Glutamatergic neuron (in vitro differentiated cells): ENCODE results near the gene CPS1. TPM values are rescaled to one million over a fixed set of nuclear protein-coding genes. Genes with fewer than 3 reads are reported as not detected.

ENCODE experiments used
- DNase-seq: peaks from one replicate; pipeline ENCODE4 v3.0.0; 2022
- H3K27ac Mint-ChIP-seq: one replicate; pipeline ENCODE4 v1.8.0; 2020; ENCODE audit warnings: mild to moderate bottlenecking, mixed read lengths, inconsistent platforms; ENCODE audit not compliant: unreplicated experiment
- H3K27me3 Mint-ChIP-seq: one replicate; pipeline ENCODE4 v1.8.0; 2020; ENCODE audit warnings: mild to moderate bottlenecking, moderate library complexity, mixed read lengths, inconsistent platforms; ENCODE audit not compliant: unreplicated experiment
- H3K36me3 Mint-ChIP-seq: one replicate; pipeline ENCODE4 v1.8.0; 2020; ENCODE audit warnings: mild to moderate bottlenecking, mixed read lengths, inconsistent platforms; ENCODE audit not compliant: unreplicated experiment
- H3K4me1 Mint-ChIP-seq: one replicate; pipeline ENCODE4 v1.8.0; 2020; ENCODE audit warnings: mild to moderate bottlenecking, low read depth, mixed read lengths, inconsistent platforms; ENCODE audit not compliant: unreplicated experiment
- H3K4me3 Mint-ChIP-seq: one replicate; pipeline ENCODE4 v1.8.0; 2020; ENCODE audit warnings: mild to moderate bottlenecking, mixed read lengths, inconsistent platforms; ENCODE audit not compliant: unreplicated experiment
- H3K9me3 Mint-ChIP-seq: one replicate; pipeline ENCODE4 v1.8.0; 2020; ENCODE audit warnings: mild to moderate bottlenecking, moderate library complexity, mixed read lengths, inconsistent platforms; ENCODE audit not compliant: unreplicated experiment
- total RNA-seq: library from RNA; stranded (reverse); fragmentation: NEBNext Ultra II Directional; extraction: Animal tissue kit (Norgen Biotek cat#: 25700); gene quantifications from one replicate; pipeline ENCODE4 v1.2.1, GENCODE V29; 2021; ENCODE audit not compliant: unreplicated experiment
- TF ChIP-seq, protein P1 (sequence below): fragments of 200-600 bp; sonication (generic); IDR thresholded peaks from one replicate; pipeline ENCODE4 v1.5.0; 2021; ENCODE audit not compliant: partially characterized antibody, unreplicated experiment

CPS1 gene
- total RNA-seq, 1 donor from 2014 or later, result 31.1 TPM

DNA sequence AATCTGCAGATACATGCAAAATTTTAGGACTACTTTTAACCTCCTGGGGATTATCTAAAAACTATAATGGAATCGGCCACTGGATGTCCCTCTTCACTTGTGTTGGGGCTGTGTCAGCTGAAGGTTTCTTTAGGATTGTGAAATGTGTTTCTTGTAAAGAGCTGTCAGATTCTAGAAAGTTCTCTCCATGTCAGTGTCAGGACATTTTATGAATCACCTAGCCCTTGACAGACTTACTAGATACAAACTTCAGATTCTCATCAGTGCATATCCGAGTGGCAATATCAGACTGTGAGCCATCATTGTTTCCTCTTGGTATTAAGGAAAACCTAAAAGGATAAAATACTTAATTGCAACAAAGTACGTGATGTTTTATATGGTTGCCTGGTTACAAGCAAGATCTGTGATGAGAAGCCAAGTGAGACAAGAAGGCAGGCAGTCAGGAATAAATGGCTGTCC is 107.3 kb downstream of the CPS1 start:
- Mint-ChIP-seq H3K4me1 (no peaks in the 10 kb centered on the region), H3K4me3 (no peak overlapping the region), H3K27me3 (peaks cover 2% of the 10 kb centered on the region), H3K9me3 (no peaks in the 10 kb centered on the region), H3K36me3 (no peaks in the 10 kb centered on the region), H3K27ac (no peak overlapping the region)
- no peak for DNase-seq
- TF ChIP-seq, protein P1, sequence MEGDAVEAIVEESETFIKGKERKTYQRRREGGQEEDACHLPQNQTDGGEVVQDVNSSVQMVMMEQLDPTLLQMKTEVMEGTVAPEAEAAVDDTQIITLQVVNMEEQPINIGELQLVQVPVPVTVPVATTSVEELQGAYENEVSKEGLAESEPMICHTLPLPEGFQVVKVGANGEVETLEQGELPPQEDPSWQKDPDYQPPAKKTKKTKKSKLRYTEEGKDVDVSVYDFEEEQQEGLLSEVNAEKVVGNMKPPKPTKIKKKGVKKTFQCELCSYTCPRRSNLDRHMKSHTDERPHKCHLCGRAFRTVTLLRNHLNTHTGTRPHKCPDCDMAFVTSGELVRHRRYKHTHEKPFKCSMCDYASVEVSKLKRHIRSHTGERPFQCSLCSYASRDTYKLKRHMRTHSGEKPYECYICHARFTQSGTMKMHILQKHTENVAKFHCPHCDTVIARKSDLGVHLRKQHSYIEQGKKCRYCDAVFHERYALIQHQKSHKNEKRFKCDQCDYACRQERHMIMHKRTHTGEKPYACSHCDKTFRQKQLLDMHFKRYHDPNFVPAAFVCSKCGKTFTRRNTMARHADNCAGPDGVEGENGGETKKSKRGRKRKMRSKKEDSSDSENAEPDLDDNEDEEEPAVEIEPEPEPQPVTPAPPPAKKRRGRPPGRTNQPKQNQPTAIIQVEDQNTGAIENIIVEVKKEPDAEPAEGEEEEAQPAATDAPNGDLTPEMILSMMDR, result no peak

DNA sequence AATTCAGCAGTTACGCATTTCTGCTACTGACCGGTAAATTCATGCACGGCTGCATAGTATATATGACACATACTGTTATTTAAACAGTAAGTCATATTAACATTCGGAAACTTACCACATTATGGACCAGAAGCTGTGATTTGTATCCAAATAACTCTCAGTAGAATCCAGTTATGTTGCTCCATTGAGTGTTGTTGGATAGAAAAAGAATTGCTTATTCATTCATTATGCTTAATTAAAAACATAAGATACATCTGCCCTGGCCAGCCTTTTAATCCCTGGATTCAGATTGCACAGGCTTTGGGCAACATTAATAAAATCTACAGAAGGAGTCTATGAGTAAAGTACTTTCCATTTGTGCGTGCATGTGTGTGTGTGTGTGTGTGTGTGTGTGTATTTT is 111.3 kb downstream of the CPS1 start:
- Mint-ChIP-seq H3K27ac (no peak overlapping the region), H3K27me3 (peaks cover 2% of the 10 kb centered on the region), H3K4me3 (no peak overlapping the region), H3K9me3 (no peaks in the 10 kb centered on the region), H3K36me3 (no peaks in the 10 kb centered on the region), H3K4me1 (no peaks in the 10 kb centered on the region)
- DNase-seq, result no peak
- TF ChIP-seq, protein P1, result no peak

DNA sequence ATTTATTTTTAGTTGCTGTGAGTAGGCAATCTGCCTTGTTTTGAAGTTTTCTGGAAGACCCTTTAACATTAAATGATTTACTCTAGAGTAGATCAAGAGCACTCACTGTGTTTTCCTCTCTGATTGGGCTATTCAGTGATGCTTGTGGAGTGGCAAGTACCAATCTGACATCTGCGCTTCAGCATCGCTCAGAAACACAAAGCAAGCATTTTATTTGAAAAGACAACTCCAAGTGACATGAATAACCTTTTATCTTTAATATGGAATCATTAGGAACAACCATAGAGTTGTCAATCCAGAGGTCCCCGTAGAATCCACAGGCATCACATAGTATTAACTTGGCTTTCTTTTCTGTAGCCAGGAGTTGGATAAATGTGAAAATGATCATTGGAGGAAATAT is 114.7 kb downstream of the CPS1 start:
- Mint-ChIP-seq H3K27ac (no peak overlapping the region), H3K36me3 (no peaks in the 10 kb centered on the region), H3K4me1 (no peaks in the 10 kb centered on the region), H3K4me3 (no peak overlapping the region), H3K9me3 (no peaks in the 10 kb centered on the region), H3K27me3 (peaks cover 2% of the 10 kb centered on the region)
- TF ChIP-seq, protein P1, result no peak
- DNase-seq, result no peak

DNA sequence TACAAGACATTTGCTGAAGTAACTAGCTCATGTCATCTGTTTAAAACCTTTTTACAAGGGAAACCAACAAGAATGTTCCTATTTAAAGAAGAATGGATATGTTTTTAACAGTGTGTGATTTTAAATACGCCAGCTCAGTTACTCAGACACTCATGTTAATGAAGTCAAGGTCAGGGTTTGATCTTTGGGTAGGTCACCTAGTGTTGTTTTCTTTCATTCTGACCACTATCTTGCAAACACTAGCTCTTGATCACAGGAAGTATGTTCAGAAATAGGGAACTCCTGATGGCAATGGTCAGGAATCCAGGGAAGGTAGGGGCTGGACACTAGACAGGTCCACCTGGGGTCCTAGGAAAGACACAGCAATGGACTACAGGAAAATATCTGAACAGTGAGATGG is 116.7 kb downstream of the CPS1 start:
- Mint-ChIP-seq H3K4me3 (no peak overlapping the region), H3K27me3 (no peaks in the 10 kb centered on the region), H3K36me3 (no peaks in the 10 kb centered on the region), H3K4me1 (no peaks in the 10 kb centered on the region), H3K9me3 (no peaks in the 10 kb centered on the region), H3K27ac (no peak overlapping the region)
- no peak for DNase-seq
- TF ChIP-seq, protein P1, result no peak

DNA sequence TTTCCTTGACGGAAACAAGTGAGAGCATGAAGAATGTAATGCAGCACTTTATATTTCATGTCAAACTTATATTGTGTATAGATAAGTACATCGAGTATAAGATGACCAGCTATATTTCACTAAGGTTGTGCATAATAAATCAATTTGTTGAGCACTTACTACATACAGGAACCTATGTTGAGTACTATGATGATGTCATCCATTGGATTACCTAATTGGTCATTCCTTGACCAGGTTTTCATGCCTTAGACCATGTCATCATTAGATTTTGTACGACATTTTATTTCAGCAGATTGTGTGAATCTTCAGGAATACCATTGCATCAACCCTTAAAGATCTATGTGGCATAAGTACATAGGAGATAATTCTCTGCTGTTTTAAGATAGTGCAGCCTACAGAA is 119.7 kb downstream of the CPS1 start:
- Mint-ChIP-seq H3K9me3 (peaks cover 3% of the 10 kb centered on the region), H3K4me3 (no peak overlapping the region), H3K27me3 (no peaks in the 10 kb centered on the region), H3K4me1 (no peaks in the 10 kb centered on the region), H3K27ac (no peak overlapping the region), H3K36me3 (no peaks in the 10 kb centered on the region)
- TF ChIP-seq, protein P1, result no peak
- DNase-seq, result no peak
